ENCODE measurements around the gene ELMO3.
A peak's percentile ranks its signal among the peaks of the same experiment; 100 is the strongest.

ELMO3 gene, protein sequence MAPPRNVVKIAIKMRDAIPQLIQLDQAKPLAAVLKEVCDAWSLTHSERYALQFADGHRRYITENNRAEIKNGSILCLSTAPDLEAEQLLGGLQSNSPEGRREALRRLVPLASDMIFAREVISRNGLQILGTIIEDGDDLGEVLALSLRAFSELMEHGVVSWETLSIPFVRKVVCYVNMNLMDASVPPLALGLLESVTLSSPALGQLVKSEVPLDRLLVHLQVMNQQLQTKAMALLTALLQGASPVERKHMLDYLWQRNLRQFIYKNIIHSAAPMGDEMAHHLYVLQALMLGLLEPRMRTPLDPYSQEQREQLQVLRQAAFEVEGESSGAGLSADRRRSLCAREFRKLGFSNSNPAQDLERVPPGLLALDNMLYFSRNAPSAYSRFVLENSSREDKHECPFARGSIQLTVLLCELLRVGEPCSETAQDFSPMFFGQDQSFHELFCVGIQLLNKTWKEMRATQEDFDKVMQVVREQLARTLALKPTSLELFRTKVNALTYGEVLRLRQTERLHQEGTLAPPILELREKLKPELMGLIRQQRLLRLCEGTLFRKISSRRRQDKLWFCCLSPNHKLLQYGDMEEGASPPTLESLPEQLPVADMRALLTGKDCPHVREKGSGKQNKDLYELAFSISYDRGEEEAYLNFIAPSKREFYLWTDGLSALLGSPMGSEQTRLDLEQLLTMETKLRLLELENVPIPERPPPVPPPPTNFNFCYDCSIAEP

GRCh38 chr16:67199011-67199807 lies at the start of gene ELMO3:
ELMO3 (plus strand) TSS chr16:67199131; CDS start chr16:67199327, 196 bp downstream.
- no peak for DNase-seq

- DNase-seq, result no peak
These were observed 49.5 kb upstream of the ELMO3 start for GRCh38 chr16:67149276-67150046.

DNA sequence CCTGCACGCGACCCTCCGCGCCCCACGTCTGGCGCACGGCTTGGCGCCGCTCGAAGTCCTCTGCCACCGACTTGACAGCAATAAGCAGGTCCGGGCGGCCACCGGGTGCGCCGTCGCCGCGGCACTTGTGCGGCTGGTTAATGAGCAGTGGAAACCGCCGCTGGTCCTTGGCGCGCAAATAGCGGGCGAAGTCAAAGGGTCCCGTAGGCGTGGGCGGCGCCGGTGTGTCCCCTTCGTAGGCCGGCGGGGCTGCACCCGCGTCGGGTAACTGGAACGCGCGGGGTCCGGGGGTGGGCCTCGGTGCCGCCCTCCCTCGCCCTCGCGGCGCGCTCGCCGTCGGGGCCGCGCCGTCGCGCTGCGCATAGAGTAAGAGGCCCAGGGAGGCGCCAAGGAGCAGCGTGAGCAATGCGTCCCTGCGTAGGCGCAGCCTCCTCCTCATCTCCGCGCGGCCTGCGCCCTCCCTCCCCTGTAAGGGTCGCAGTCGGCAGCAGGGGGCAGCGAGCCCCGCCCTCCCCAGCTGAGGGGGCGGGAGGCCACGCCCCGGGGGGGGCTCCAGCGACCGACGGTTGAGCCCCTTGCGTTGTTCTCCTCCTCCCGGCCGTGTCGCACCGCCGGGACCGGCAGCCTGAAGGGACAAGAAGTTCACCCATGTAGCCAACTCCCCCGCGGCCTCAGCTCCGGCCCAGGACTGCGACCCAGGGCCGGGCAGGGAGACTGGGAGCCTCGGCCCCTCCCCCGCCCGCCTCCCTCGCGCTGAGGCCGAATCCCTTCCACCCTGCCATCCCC lies 48.7 kb upstream of the ELMO3 start:
- peak; percentile 81 for DNase-seq

DNA sequence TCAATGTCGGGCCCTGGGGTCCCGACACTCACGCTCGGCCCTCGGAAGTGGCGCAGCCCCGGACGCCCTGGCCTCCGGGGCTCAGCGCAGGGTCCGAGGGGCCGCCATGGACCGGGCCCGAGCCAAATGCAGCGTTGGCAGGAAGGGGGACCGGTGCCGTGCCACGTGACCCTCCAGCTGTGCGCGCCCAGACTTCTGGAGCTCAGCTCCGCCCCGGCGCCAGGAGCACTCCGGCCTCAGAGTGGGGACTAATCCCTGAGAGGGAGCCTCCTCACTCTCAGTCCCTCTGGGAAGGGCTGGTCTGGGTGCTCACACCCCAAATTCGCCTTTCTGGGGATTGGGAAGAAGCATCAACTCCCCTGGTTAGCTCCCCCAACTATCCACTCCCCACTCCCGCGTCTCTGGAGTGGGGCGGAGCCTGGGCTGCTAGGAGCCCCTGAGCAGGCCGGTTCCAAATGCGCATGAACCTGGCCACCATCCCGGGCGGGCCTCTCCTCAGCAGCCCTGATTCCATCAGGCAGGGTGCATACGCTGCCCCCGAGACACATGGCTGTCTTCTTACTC lies 48.0 kb upstream of the ELMO3 start, which contains the start of gene B3GNT9:
Gene B3GNT9 (minus strand): TSS at position 166 of the 564 bp plus-strand sequence. CDS start 513 bp downstream, outside the sequence.
- peak; percentile 69 for DNase-seq

- DNase-seq, result peak; percentile 27
These were observed 47.4 kb upstream of the ELMO3 start for GRCh38 chr16:67151431-67152097.

- DNase-seq, result no peak
These were observed 44.2 kb upstream of the ELMO3 start for GRCh38 chr16:67154578-67155294.

GRCh38 chr16:67155295-67156142 lies 43.4 kb upstream of the ELMO3 start:
- peak; percentile 78 for DNase-seq

DNA sequence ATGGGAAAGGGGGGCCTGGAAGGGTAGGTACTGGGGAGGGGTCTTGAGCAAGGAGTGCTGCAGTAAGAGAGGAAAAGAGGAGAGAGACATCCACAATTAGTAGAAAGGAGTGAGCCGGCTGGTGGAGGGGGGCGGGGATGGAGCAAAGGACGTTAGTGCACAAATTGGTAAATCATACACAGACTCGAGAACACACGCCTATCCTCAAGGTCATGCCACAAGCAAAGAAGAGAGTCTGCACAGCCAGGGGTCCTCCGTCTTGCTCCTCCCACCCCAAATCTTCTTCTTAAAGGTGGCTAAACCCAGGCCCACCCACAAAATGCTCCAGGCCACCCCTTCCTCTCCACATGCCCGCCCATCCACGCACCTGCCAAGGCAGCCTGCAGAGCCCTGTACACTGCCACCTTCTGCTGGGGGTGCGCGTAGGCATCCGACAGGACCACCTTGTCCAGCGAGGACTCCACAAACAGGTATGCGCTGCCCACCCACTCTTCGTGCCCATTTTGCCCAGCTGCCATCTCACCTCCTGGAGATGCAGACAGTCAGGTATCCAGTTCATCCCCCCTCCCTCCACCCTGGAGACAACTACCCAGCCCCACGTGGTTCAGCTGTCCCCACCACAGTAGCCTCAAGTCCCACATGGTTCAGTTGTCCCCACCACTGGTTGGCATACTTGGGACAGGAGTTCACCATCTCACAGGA lies 42.6 kb upstream of the ELMO3 start:
- DNase-seq, result no peak

DNA sequence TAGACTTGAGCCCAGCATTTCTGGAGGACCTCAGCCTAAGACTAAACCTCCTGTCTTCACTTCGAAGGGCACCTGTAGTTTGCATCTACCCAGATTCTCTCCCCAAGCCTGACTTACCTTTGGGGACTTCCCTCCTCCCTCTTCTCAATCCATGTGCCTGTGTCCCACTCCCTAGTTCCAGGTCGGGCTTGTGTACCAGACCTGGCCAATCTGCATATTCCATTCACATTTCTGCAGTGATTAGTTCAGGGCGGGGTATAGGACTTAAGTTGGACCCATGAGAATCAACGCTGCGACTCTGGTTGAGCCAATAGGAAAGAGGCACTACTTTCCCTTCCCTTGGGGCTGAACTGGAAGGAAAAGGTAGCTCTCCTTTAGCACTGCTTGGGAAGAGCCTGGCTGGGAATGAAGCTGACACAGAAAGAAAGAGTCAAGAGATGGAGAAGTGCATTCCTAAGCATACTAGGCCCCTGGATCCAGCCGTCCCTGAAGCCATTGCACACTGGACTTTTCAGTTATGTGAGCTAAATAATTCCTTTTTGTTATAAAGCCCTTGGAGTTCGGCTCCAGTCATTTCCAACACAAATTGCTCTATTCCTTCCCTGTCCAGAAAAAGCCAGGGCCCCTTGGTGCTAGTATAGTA lies 41.7 kb upstream of the ELMO3 start:
- DNase-seq, result no peak

- DNase-seq, result peak; percentile 65
These were observed 40.9 kb upstream of the ELMO3 start for GRCh38 chr16:67157892-67158635.

- DNase-seq, result peak; percentile 63
These were observed 40.0 kb upstream of the ELMO3 start for GRCh38 chr16:67158637-67159600.

DNA sequence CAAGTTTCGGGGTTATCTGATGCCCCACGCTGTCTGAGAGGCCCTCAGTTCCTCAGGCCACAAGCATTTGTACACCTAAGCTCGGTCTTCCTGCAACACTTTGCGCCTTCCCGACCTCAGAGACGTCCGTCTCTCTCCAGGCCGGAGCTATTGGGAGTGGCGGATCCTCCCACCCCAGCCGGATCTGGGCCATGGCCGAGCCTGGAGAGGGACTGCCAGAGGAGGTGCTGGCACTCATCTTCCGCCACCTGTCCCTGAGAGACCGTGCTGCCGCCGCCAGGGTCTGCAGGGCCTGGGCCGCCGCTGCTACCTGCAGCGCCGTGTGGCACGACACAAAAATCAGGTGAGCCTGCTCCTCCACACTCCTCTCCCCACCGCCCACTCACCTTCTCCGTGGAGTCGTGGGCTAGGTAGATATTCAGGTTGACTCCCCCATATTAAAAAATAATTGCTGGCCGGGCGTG lies 37.3 kb upstream of the ELMO3 start:
- no peak for DNase-seq

- no peak for DNase-seq
These were observed 36.3 kb upstream of the ELMO3 start for GRCh38 chr16:67162506-67163163.

- peak; percentile 53 for DNase-seq
These were observed 35.5 kb upstream of the ELMO3 start for GRCh38 chr16:67163164-67163998.

All from NCI-H82 (cell line).